GDM1 (cell line): ENCODE measurements around the gene SLAMF9.

Experiments
- DNase-seq: peaks from one replicate; lab custom pipeline; 2025; lab: John Stamatoyannopoulos, UW

Gene SLAMF9

DNA sequence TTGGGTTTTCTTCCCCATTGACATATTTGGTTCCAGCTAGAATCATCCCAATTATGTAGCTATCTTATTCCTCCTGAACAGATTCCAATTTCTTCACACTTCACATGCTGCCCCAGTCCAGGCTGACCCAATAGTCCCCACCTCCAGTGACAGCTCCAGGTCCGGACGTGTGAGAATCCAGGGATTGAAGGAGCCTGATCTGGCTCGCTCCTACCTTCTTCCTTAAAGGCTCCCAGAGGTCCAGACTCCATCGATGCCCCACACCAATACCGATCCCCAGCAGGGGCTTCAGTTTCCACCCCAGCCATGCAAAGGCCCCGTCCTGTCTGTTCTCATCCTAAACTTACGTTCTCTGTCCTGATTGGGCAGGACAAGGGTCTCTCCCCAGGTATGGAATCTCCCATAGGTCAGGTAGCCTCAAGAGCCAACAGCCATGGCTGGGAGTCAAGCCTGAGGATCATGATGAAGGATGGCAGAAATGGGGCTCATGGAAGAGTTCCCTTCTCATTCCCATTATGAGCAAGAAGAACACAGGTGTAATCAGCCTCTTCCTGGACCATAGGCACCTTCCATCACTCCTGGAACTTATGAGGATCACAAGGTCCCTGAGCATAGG, 20.4 kb upstream of the SLAMF9 start:
- no peak for DNase-seq

DNA sequence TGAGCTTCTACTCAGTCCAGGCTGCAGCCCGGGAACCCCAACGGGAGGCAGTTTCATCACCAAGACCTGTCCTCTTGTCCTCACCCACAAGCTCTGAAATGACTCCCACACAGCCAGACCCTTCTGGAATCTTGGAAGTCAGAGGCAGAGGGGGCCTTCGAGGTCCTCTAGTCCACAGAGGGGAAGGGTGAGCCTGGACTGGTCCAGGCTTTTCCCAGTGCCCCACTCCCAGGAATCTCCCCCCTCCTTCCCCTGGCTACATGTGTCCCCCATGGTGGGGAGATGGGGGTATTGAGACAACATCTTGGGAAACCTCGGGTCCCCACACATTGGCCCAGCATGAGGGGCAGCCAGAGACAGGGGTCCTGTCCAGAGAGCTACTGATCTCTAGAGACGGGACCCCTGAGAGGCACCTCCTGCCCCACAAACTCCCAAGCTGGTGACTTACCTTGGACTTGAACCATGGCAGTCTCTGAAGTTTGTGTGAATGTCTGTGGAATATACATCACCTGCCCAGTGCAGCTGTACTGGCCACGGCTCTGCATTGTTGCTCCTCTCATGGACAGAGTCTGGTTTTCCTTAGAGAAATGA, 19.4 kb upstream of the SLAMF9 start:
- DNase-seq = no peak

DNA sequence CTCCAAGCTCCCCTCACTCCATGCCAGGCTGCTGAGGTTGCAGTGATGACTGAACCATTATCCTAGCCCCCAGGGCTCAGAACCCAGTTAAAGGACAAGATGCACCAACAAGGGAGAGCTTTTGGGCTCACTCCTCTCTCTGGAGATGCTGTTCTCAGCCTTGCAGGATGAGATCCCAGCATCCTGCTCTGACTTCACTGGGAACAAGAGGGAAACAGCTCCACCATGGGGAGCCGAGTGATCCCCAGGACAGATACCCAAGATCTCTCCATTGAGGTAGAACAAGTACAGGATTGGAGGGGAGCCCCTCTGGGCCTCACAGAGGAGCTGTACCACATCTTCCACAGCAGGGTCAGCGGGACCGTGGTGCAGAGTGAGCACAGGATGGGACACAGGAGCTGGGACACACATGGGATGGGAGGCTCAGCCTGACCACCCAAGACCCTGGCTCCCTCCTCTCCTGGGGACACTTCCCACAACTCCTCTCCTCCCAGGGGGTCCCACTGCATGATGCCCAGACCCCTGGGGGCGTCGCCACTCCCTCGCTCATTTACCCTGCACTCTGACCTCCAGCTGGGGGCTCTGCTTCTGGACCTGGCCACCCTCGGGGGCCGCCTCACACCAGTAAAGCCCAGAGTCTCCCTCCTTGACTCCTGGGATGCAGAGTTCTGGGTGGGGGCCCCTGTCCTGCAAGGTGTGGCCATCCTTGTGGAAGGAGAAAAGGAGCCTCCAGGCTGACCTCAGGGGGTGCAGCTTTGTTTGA, 18.6 kb upstream of the SLAMF9 start:
- DNase-seq = no peak

DNA sequence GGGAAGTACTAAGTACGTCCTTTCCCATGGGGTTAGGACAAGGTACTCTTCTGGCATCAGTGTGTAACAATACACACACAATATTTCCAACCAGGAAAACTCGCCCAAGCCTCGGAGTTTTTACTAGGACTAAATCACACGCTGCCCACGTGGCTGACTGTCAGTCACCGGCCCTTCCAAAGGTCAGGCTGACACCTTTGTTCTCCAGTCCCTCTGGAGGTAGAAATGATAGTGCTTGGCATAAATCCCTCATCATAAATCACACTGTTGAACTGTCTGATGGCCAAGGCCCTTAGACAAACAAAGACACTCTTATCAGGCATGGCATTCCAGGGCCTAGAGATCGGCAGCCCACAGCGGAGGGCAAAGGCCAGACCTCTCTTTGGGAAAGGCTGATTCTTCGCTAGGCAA, 16.9 kb upstream of the SLAMF9 start:
- DNase-seq = no peak

DNA sequence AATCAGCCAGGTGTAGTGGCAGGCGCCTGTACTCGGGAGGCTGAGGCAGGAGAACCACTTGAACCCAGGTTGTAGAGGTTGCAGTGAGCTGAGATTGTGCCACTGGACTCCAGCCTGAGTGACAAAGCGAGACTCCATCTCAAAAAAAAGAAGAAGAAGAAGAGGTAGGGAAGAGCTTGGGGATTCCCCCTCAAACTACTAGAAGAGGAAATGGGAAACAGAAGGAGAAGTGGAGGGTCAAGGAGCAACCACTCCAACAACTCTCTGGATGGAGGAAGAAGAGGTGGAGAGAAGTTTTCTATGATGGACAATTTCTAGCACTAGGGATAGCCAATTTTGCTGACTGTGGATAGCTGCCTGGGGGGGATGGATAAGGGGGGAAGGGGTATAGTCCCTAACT, 14.9 kb upstream of the SLAMF9 start:
- no peak for DNase-seq

DNA sequence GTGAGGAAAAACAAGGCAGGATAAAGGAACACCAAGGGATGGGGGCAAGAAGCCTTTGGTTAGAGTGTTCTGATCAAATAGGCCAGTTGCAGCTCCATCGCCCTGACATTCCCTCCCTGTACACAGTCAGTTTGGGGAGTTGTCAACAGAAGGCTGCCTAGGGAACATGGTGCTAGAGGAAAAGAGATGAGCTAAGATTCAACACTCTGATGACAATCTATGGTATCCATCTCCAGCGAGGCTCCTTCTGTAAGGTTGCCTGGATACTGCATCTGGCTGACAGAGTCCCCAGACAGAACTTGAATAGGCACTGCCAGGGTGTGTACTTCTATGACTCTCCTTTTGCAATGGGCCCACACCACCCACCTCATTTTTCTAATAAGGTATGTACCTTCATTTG, 11.2 kb upstream of the SLAMF9 start:
- no peak for DNase-seq

DNA sequence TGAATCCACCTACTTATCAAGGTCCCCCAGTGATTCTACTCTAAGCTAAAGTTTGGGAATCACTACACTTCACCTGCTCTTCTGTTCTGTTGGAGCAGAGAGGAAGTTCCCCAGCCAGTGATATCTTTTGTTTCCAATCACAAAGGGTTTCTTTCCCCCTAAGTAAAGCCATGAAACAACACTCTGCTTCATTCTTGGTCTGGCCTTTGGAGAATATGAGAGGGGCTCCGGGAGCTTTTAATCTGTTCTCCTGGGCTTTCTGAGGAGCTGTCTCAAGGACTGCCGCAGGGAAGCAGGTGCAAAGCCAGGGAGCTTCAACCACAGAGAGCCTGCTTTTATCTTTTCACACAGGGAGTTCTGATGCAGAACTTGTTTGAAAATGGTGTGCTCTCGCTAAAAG, 10.1 kb upstream of the SLAMF9 start:
- DNase-seq = no peak

DNA sequence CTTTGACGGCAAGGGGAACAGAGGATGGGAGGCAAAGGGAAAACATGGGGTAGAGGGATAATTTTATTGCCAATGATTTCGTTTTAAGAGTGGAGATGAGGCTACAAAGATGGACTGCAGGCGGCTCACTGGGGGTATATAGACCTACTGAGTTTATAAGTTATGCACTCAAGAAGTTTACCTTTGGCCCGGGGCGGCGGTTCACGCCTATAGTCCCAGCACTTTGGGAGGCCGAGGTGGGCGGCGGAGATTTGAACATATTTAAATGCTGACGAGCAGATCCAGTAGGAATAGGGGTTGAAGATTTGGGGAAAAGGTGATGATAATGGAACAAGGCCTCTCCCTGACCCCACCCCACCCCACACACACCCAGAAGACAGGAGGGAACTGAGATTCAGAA, 8.1 kb upstream of the SLAMF9 start:
- no peak for DNase-seq

DNA sequence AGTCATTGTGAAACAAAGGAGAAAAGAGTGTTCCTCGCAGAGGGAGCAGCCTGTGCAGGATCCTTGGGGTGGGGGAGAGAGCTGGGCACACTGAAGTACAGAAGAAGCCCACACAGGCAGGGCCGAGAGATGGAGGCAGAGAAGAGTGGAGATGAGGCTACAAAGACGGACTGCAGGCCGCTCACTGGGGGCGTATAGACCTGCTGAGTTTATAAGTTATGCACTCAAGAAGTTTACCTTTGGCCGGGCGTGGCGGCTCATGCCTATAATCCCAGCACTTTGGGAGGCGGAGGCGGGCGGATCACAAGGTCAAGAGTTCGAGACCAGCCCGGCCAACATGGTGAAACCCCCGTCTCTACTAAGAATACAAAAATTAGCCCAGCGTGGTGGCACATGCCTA, 7.6 kb upstream of the SLAMF9 start:
- DNase-seq = no peak

DNA sequence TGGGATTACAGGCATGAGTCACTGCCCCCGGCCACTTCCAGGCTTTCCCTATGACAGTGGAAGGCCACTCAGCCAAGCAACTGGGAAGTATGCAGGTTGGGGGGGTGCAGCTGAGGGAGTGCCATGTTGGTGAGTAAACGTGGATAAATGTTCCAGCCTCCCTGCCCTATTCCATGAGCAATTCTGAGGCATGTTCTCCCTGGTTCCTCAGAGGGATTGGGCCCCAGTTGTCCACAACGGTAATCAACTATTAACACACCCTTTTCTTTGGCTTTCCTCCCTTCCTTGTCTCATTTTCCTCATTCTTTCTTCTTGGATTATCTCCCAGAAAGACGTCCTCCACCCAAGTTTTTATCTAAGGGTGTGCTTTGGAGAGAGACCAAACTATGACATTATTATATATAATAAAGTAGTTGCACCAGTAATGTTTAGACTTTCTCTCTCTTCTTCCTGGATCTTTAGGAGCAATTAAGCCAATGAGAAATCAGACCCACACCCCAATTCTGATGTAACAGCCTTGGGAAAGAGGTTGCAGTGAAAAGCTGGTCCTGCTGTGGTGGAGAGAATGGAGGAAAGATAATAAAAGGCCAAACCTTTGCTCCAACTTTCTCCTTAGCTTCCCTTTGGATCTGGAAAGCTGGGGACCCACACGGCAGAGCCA, 6.8 kb upstream of the SLAMF9 start:
- DNase-seq = no peak

DNA sequence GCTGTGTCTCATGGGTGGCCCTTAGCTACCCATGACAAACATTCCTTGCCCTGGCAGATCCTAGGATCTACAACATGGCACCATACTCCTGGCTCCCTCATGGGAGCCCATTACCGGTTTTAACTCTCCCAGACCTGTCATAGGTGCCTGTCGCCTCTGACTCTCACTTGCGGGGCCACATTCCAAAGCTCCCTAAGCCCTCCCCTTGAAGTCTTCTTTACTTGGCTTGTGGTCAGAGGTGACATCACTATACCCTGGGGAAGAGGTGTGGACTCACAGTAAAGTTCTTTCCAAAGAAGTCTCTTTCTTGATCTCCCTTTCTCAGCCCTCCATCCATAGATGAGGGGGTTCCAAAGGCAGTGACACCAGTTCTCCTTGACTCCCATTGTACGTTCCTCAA, 5.4 kb upstream of the SLAMF9 start:
- no peak for DNase-seq

DNA sequence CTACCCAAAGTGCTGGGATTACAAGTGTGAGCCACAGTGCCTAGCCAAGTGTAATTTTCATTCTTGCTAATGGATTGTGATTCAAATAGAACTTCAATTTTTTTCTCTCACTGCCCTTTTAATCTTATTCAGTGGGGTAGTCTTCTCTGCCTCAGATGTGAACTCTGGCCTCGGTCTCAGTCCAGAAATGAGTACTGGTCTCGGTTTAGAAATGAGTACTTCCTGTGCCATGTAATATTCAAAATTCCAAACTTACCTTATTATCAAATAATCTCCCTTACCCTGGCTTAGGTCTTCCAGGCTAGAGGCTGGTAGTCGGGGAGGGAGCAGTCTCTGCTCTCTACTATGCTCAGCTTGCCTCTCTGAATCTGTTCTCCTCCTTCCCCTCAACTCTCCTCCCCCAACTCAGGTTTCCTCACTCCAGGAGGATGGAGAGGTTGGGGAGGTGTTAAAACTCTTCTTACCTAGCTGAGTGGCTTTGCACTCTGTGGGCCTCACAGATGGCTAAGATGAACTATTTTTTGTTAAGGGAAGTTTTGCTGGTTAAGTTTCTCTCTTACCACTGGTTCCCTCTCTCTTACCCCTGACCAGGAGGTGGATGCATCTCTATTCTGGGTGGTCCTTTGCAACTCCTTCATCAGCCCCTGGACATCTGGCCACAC, 4.8 kb upstream of the SLAMF9 start:
- no peak for DNase-seq

DNA sequence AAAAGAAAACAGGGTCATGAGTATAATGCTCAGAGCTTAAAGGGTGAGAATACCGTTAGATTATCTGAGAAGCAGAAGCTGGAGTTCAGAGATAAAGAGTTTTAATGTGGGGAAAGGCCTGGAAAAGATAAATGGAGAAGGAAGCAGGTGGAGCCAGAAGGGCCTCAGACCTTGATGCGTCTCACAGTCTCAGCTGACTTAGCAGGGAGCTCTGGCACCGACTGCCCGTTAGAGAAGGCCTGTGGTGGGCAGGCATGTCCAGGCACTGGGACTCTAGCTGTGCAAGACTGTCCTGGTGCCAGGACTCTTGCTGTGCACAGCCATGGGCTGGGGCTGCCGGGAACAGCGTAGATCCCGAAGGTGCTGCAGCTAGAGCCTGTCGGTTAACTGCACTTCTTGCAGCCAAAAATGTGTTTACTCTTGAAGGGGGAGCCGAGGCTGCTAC, 3.8 kb upstream of the SLAMF9 start:
- DNase-seq = no peak

DNA sequence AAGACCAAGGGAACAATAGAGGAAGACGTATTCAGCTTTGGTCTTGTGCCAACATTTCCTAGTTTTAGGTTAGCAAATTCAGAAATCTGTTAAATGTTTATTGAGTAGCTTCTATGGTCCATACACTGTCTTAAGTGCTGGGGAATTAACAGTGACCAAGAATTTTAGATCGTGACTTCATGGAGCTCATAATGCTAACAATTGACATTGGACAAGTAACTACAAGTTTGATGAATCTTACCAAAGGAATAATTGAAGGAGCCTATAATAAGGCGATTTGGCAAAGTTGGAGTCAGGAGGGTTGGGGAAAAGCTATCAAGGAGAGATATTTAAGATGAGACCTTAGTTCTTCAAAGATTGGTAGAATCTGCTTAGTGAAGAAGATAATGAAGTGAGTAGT, 1.4 kb upstream of the SLAMF9 start:
- no peak for DNase-seq

DNA sequence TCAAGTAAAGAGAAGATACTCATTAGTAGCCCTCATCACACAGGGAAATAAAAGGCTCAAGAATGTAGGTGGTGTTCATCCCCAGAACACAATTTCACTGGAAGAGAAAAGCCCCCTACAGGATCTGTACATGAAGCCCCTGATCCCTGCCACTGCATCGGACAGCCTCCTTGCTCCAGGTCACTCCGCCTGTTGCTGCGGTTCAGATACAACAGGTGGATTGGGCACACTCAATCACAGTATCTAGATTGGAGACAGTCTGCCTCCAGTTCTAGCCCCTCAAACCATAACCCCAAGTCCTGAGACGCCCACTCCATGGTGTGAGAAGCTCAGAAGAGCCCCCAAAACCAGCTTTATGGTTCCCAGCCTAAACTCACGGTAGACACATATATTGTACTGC, 1.1 kb downstream of the SLAMF9 start:
- no peak for DNase-seq

DNA sequence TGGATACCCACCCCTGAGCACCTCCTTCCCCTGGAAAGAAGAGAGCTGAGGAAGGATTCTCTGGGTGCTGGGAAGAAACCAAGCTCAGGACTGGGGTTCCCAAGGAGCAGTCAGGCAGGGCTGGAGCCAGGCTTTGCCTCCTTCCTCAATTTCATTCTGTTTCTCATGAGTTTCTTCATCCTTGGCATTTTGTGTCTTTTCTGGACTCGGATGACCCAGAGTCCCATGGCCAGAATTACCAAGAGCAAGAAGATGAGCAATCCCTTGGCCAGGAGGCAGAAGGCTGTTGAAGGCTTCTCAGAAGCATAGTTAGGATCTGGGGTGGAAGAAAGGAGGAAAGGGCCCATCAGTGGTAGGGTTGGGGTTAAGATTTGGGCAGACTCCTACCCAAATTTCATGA, 2.5 kb downstream of the SLAMF9 start:
- DNase-seq = no peak

DNA sequence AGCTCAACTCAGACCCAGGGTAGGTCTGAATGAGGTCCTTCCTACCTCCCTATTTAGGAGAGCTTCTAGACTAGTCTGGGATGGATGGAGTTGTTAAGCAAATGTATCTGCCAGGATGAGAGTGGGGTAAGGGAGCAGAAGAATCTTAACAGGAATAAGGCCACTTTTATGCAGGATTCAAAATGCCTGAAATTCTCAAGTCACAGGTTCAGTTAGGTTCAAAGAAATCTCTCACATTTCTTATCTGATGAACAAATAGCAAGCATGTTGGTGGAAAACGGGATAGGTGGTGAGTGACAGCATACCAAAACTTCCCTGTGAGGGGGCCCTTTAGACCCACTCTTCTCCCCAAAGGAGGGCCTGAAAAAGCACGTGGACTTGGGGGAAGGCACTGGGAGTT, 3.0 kb downstream of the SLAMF9 start:
- DNase-seq = no peak

DNA sequence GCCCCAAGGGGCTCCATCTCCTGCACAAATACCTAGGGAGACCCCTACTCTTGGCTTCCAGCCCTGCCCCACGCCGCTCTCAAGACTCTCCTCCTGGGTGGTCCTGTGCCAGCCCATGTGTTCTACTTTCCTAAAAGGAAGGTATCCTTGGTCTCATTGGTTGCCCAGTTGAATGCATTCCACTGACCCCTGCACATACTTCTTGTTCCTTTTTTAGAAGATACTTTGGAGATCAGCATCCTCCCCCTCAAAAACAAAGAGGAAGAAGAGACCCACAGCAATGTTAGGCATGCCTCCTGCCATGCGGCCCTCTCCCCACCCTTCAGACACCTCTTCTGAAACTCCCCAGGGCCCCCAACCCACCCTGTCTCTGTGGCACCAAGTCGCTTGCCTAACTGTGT, 4.1 kb downstream of the SLAMF9 start:
- no peak for DNase-seq

DNA sequence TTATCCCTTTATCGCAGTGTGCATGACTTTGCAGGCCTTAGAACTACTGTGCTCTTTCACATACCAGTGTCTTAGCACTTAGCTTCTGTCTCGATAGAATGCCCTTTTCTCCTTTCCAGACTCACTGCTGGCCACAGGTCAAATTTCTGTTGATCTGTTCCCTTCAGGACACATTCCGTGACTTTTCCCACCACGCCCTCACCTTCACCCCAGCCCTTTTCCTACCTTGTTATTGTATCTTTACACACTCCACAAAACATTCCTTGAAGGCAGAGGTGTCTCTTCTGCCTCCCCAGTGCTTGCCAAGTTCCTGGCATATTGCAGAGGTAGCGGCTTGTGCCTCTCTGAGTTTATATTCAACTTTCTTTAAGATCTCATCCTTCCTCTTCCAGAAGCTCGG, 4.9 kb downstream of the SLAMF9 start:
- DNase-seq = no peak

DNA sequence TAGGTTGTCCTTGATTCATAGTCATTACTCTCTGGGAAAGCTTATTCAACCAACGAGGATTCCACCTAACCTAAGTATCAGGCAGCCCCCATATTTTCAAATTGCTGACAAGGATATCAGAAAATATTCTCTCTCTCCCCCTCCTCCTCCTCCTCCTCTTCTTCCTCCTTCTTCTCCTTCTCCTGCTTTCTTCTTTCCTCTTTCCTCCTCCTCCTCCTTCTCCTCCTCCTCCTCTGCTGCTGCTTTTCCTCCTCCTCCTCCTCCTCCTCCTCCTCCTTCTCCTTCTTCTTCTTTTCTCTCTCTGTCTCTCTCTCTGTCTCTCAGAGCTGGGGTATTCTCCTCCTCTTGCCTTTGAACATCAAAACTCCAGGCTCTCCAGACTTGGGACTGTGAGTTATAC, 6.1 kb downstream of the SLAMF9 start:
- no peak for DNase-seq

DNA sequence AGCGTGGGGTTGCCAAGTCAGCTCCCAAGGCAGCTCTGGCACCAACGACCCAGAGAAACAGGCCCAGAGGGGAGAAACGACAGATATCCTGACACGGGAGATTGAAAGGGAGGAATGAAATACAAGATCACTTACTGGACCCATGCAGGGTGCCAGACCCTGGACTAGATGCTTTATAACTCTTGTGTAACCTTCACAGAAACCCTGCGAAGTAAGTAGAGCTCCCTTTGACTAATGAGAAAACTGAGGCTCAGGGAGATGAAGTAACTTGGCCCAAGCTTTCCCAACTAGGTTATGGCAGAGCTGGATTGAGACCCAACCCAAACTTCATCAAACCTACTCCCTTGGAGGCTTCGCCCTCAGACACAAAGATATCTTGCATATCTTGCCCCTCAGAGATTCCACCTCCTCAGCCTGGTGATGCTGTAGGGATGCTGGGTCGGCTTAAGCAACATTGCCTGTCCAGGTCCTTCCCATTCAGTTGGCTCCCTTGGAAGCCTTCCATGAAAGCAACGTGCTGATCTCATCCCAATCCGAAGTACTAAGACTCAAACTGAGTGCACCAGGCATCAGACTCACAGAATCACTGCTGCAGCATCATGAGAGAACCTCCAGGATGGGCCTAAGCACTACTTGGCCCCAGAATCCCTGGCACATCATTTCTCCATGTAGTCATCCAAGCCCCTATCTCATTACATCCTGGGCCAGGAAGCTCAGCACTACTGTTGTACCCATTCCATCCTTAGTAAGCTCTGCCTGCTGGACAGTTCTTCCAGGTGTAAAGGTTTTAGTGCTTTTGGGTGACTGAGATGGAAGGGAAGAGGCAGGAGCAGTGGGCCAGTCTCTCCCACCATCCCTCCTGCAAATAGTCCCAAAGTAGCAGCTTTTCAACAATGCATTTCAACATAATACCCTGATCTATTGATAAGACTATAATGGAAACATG, 7.5 kb downstream of the SLAMF9 start:
- no peak for DNase-seq
